Measurements from ENCODE around the gene RNF130. TPM values are rescaled to one million over a fixed set of nuclear protein-coding genes. Genes with fewer than 3 reads are reported as not detected.

RNF130 gene
- total and polyA plus RNA-seq, 3 experiments from 2014 or later: 15.7 to 22.7 (median 15.9) TPM

DNA sequence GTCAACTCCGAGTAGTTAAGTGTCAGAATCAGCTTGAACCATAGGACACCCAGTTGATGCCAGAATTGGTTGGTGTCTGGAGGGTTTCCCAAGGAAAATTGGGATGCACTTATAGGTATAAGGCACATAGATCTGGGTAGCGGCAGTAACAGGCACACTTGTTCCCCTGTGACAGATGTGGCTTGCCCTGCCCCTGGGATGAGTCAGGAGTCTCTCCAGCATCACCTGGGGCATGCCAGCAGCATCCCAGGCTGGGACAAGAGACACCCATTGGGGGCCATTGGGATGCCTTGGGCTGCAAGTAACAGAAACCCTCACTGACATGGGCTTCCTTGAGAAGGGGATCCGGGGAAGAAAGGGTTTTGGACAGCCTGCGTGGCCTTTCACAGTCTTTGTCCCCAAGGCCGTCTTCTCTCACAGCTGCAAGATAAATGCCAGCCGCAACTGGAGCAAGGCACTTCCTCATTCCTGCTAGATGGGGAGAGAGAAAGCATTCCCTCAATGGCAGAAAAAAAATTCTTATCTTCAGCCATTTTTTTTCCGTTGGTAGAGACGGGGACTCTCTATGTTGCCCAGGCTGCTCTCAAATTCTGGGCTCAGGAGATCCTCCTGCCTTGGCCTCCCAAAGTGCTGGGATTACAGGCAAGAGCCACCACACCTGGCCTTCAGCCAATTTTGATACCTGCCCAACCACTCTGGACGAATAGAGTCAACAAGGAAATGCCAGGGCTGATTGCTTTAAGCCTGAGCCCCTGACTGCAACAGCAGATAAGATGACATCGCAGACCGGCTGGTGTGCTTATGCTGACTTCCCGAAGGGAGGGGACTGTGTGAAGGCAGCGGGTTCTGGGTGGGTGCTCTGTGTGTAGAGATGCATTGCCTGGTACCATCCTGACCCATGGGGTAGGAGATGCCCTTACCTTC lies 13.3 kb upstream of the RNF130 start:
- Histone ChIP-seq H3K27me3 (ENCODE audit: insufficient read depth, low read length, poor library complexity, severe bottlenecking) (no peaks in the 10 kb centered on the region), H3K4me1 (ENCODE audit: insufficient read depth, low read length) (no peaks in the 10 kb centered on the region), H3K36me3 (ENCODE audit: insufficient read depth, low read length) (no peaks in the 10 kb centered on the region), H3K4me3 (ENCODE audit: low read length) (no peak overlapping the region), H3K9me3 (ENCODE audit: low read length) (no peaks in the 10 kb centered on the region), H3K27ac (ENCODE audit: low read depth, low read length) (no peak overlapping the region)
- ChIA-PET POLR2A (no interaction called here), CTCF (no interaction called here)
- DNase-seq: no peak
- peaks cover 26 to 40% of the 10 kb centered on the region in 2 donors for H3K27me3 Mint-ChIP-seq
- H3K27ac Mint-ChIP-seq: no peak overlapping the region
- H3K9me3 Mint-ChIP-seq: no peaks in the 10 kb centered on the region
- H3K36me3 Mint-ChIP-seq: no peaks in the 10 kb centered on the region
- peak overlapping the region in 1 of 7 donors; percentile 65 for H3K4me3 Mint-ChIP-seq
- H3K4me1 Mint-ChIP-seq: peaks cover 8 to 28% (median 18%) of the 10 kb centered on the region in 3 donors

DNA sequence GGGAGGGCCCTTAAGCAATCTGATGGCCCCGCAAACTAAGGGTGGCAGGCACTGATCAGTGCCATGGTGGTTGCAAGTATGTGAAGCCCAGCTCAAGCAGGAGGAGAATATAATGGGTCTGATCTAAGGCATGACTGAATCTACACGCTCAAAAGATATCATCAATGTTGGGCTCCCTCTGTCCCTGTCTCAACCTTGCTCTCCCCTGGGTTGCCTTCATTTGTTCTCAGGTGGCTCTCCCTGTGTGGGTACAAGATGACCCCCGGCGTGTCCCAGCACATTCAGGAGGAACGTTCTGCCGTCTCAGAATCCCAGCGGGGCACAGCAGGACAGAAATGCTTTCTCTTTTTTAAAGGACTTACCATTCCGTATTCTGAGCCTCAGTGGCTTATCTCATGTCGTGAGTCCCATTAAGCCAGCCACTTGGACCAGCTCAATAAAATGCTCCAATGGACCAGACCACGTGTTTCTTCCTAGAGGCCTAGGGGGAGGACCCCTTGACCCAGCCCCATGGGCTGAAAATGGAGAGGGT lies 12.0 kb upstream of the RNF130 start:
- H3K4me1 Mint-ChIP-seq: peaks cover 8 to 31% (median 17%) of the 10 kb centered on the region in 3 donors
- Histone ChIP-seq H3K36me3 (ENCODE audit: insufficient read depth, low read length) (no peaks in the 10 kb centered on the region), H3K27ac (ENCODE audit: low read depth, low read length) (no peak overlapping the region), H3K9me3 (ENCODE audit: low read length) (no peaks in the 10 kb centered on the region), H3K27me3 (ENCODE audit: insufficient read depth, low read length, poor library complexity, severe bottlenecking) (peaks cover 5% of the 10 kb centered on the region), H3K4me1 (ENCODE audit: insufficient read depth, low read length) (no peaks in the 10 kb centered on the region), H3K4me3 (ENCODE audit: low read length) (no peak overlapping the region)
- ChIA-PET POLR2A (no interaction called here), CTCF (no interaction called here)
- DNase-seq: no peak
- no peak overlapping the region for H3K4me3 Mint-ChIP-seq
- H3K36me3 Mint-ChIP-seq: no peaks in the 10 kb centered on the region
- peaks cover 34 to 53% of the 10 kb centered on the region in 2 donors for H3K27me3 Mint-ChIP-seq
- H3K9me3 Mint-ChIP-seq: no peaks in the 10 kb centered on the region
- no peak overlapping the region for H3K27ac Mint-ChIP-seq

DNA sequence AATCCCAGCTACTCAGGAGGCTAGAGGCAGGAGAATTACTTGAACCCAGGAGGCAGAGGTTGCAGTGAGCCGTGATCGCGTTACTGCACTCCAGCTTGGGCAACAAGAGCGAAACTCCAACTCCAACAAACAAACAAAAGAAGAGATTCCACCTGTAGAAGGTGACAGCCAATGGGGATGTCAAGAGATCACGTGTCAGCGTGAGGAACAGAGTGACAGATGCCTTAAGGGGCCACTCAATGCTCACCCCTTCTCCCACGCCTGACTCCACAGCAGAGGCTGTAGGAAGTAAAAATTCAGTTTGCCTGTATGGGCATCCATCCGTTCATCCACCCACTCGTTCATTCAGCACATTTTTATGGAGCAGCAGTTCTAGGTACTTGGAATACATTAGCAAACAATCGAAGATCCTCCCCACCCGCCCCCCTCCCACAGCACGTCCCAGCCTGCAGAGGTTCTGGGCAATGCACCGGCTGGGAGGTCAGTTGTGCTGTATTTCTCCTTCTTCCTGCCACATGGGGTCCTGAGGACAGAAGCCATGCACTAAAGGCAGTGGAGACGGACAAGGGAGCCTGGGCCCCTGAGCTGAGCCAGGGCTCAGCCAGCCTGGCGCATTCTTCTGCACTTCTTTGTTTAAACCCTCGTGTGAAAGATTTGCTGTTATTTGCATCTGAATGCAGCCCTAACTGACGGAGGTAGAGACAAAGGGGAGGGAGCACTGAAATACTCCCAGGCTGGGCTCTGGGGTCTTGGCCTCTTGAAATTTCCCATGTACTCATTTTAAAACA lies 11.3 kb upstream of the RNF130 start:
- no peaks in the 10 kb centered on the region for H3K9me3 ChIP-seq (ENCODE audit: low read length)
- no peak overlapping the region for H3K27ac ChIP-seq (ENCODE audit: low read depth, low read length)
- H3K4me1 ChIP-seq (ENCODE audit: insufficient read depth, low read length): no peaks in the 10 kb centered on the region
- H3K27me3 ChIP-seq (ENCODE audit: insufficient read depth, low read length, poor library complexity, severe bottlenecking): peaks cover 5% of the 10 kb centered on the region
- Mint-ChIP-seq H3K27ac (no peak overlapping the region), H3K9me3 (no peaks in the 10 kb centered on the region), H3K4me3 (no peak overlapping the region), H3K27me3 (peaks cover 42 to 61% of the 10 kb centered on the region in 2 donors), H3K36me3 (no peaks in the 10 kb centered on the region), H3K4me1 (peaks cover 8 to 31% (median 17%) of the 10 kb centered on the region in 3 donors)
- DNase-seq: no peak
- ChIA-PET CTCF (no interaction called here), POLR2A (no interaction called here)
- H3K36me3 ChIP-seq (ENCODE audit: insufficient read depth, low read length): no peaks in the 10 kb centered on the region
- H3K4me3 ChIP-seq (ENCODE audit: low read length): no peak overlapping the region

DNA sequence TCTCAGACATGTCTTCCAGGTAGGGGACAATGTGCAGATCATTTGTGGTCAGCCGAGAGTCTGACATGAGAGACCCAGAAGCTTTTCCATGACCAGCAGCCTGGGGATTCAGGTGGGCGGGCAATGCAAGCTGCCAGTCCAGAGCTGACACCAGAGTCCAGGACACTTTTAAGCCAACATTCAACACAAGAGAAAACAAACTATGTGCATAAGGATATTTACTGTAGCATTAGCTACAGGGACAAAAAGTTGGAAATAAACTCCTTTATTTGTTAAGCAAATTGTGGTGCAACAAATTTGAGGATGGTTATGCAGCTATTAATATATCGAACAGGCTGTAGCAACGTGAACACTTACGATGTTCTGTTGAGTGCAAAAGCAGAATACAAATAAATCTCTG lies 9.9 kb upstream of the RNF130 start:
- Mint-ChIP-seq H3K4me3 (no peak overlapping the region), H3K9me3 (no peaks in the 10 kb centered on the region), H3K27me3 (peaks cover 42 to 63% of the 10 kb centered on the region in 2 donors), H3K36me3 (no peaks in the 10 kb centered on the region), H3K4me1 (peaks cover 8 to 27% (median 15%) of the 10 kb centered on the region in 3 donors), H3K27ac (no peak overlapping the region)
- Histone ChIP-seq H3K36me3 (ENCODE audit: insufficient read depth, low read length) (no peaks in the 10 kb centered on the region), H3K9me3 (ENCODE audit: low read length) (no peaks in the 10 kb centered on the region), H3K4me1 (ENCODE audit: insufficient read depth, low read length) (no peaks in the 10 kb centered on the region), H3K27ac (ENCODE audit: low read depth, low read length) (no peak overlapping the region), H3K4me3 (ENCODE audit: low read length) (no peak overlapping the region), H3K27me3 (ENCODE audit: insufficient read depth, low read length, poor library complexity, severe bottlenecking) (peaks cover 5% of the 10 kb centered on the region)
- CTCF ChIA-PET: interaction anchor here (0.6 to 4.0 kb wide), 2 partner anchors 9 to 518 kb away, joined by 3 to 21 read pairs; no protein-coding TSS in a partner anchor
- POLR2A ChIA-PET: no interaction called here
- no peak for DNase-seq

DNA sequence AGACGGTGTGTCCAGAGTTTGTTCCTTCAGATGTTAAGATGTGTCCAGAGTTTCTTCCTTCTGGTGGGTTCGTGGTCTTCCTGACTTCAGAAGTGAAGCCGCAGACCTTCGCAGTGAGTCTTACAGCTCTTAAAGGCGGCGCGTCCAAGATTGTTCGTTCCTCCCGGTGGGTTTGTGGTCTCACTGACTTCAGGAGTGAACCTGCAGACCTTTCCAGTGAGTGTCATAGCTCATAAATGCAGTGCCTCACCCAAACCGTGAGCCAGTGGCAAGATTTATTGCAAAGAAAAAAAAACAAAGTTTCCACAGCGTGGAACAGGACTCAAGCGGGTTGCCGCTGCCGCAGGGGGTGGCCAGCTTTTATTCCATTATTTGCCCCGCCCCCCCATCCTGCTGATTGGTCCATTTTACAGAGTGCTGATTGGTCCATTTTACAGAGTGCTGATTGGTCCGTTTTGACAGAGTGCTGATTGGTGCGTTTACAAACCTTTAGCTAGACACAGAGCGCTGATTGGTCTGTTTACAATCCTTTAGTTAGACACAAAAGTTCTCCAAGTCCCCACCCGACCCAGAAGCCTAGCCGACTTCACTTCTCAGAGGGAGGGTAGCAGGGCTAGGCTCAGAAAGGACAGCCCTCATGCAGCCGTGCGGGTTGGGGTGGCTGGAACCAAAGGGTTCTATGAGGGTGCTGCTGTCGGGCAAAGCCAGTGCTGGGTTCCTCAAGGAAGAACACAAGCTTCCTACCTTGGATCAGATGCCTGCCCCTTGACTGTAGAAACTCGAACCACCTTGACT lies 9.1 kb upstream of the RNF130 start:
- no peaks in the 10 kb centered on the region for H3K9me3 Mint-ChIP-seq
- H3K36me3 ChIP-seq (ENCODE audit: insufficient read depth, low read length): no peaks in the 10 kb centered on the region
- H3K27ac Mint-ChIP-seq: peak overlapping the region in 1 of 8 donors; percentile 47
- no peaks in the 10 kb centered on the region for H3K36me3 Mint-ChIP-seq
- H3K4me3 Mint-ChIP-seq: peak overlapping the region; percentile 70 to 87 (median 77)
- no peaks in the 10 kb centered on the region for H3K9me3 ChIP-seq (ENCODE audit: low read length)
- POLR2A ChIA-PET: no interaction called here
- H3K27ac ChIP-seq (ENCODE audit: low read depth, low read length): no peak overlapping the region
- H3K27me3 Mint-ChIP-seq: peaks cover 41 to 65% of the 10 kb centered on the region in 2 donors
- H3K4me1 Mint-ChIP-seq: peaks cover 5 to 21% (median 10%) of the 10 kb centered on the region in 3 donors
- no peak overlapping the region for H3K4me3 ChIP-seq (ENCODE audit: low read length)
- no peaks in the 10 kb centered on the region for H3K4me1 ChIP-seq (ENCODE audit: insufficient read depth, low read length)
- DNase-seq: peak in 3 of 5 donors; percentile 24 to 49 (median 31)
- H3K27me3 ChIP-seq (ENCODE audit: insufficient read depth, low read length, poor library complexity, severe bottlenecking): peaks cover 9% of the 10 kb centered on the region
- CTCF ChIA-PET: interaction anchor here (0.6 to 4.0 kb wide), 2 partner anchors 10 to 517 kb away, joined by 3 to 21 read pairs; no protein-coding TSS in a partner anchor

DNA sequence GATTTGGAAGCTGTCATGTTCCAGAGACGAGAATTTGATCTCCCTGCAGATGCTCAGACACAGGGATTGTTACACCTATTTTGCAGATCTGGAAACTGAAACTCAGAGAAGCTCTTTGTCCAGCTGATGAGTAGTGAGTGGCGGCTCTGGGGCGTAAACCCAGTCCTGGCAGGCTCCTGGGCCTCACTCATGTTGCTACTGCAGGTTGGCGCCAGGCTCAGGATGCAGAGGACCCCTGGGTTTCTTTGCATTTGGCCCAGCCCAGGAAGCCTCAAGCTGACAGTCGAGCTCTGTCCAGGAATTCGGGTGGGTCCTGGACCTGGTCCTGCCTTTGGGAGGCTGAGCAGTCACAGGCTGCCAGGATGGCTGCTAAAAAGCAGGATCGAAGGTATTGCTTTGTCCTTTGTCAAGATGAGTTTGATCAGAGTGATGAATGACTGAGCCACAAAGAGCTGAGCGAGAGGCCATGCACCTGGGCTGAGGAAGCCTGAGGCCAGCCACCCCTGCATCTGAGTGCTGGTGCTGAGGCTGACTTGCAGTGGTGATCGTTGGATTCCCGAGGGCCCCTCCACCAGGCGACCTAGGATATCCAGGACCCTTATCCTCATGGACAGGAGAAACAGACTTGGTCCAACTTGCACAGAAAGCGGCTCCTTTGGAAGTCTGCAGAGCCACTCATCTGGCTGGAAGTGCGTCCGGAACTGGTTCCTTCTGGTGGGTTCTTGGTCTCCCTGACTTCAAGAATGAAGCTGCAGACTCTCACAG lies 8.3 kb upstream of the RNF130 start:
- CTCF ChIA-PET: interaction anchor here (1.0 to 4.0 kb wide), 2 partner anchors 11 to 13 kb away, joined by 3 to 21 read pairs; no protein-coding TSS in a partner anchor
- Histone ChIP-seq H3K4me1 (ENCODE audit: insufficient read depth, low read length) (no peaks in the 10 kb centered on the region), H3K27me3 (ENCODE audit: insufficient read depth, low read length, poor library complexity, severe bottlenecking) (peaks cover 9% of the 10 kb centered on the region), H3K4me3 (ENCODE audit: low read length) (no peak overlapping the region), H3K9me3 (ENCODE audit: low read length) (no peaks in the 10 kb centered on the region), H3K36me3 (ENCODE audit: insufficient read depth, low read length) (no peaks in the 10 kb centered on the region), H3K27ac (ENCODE audit: low read depth, low read length) (no peak overlapping the region)
- H3K27me3 Mint-ChIP-seq: peaks cover 42 to 68% of the 10 kb centered on the region in 2 donors
- peak overlapping the region in 6 of 7 donors; percentile 72 to 87 (median 78) for H3K4me3 Mint-ChIP-seq
- POLR2A ChIA-PET: no interaction called here
- H3K36me3 Mint-ChIP-seq: no peaks in the 10 kb centered on the region
- H3K27ac Mint-ChIP-seq: no peak overlapping the region
- H3K9me3 Mint-ChIP-seq: no peaks in the 10 kb centered on the region
- DNase-seq: no peak
- peaks cover 4 to 13% (median 8%) of the 10 kb centered on the region in 3 donors for H3K4me1 Mint-ChIP-seq

DNA sequence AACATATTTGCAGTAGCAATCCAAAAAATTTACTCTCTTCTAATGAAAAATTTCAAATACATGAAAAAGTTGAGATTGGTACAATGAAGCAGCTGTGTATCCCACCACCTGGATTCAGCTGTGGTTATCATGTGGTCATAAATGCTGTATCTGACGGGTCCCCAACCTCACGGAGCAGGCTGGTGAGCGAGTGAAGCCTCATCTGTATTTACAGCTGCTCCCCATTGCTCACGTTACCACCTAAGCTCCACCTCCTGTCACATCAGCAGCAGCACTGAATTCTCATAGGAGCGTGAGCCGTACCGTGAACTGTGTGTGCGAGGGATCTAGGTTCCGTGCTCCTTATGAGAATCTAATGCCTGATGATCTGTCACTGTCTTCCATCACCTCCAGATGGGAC lies 6.8 kb upstream of the RNF130 start:
- H3K27ac Mint-ChIP-seq: no peak overlapping the region
- H3K9me3 Mint-ChIP-seq: no peaks in the 10 kb centered on the region
- no peaks in the 10 kb centered on the region for H3K36me3 Mint-ChIP-seq
- H3K4me3 Mint-ChIP-seq: no peak overlapping the region
- ChIA-PET CTCF (interaction anchor here (1.5 to 4.0 kb wide), 2 partner anchors 12 kb away, joined by 4 to 21 read pairs; no protein-coding TSS in a partner anchor), POLR2A (no interaction called here)
- peaks cover 7 to 12% (median 8%) of the 10 kb centered on the region in 3 donors for H3K4me1 Mint-ChIP-seq
- Histone ChIP-seq H3K9me3 (ENCODE audit: low read length) (no peaks in the 10 kb centered on the region), H3K27me3 (ENCODE audit: insufficient read depth, low read length, poor library complexity, severe bottlenecking) (peaks cover 9% of the 10 kb centered on the region), H3K36me3 (ENCODE audit: insufficient read depth, low read length) (no peaks in the 10 kb centered on the region), H3K4me1 (ENCODE audit: insufficient read depth, low read length) (no peaks in the 10 kb centered on the region), H3K4me3 (ENCODE audit: low read length) (no peak overlapping the region), H3K27ac (ENCODE audit: low read depth, low read length) (no peak overlapping the region)
- peaks cover 42 to 59% of the 10 kb centered on the region in 2 donors for H3K27me3 Mint-ChIP-seq
- DNase-seq: no peak
